GM12801 (cell line): ENCODE data around the gene GSG1L.

Source experiments
- CTCF ChIP-seq: IDR thresholded peaks from one replicate; pipeline ENCODE4 v1.5.1; 2011; ENCODE audit warnings: control low read depth; ENCODE audit not compliant: insufficient read length; ENCODE audit errors: extremely low read depth

The GSG1L gene

GRCh38 chr16:27984121-27984520 lies 79.4 kb downstream of the GSG1L start:
- no peak for TF ChIP-seq CTCF

- TF ChIP-seq CTCF = no peak
These were observed 80.3 kb downstream of the GSG1L start for GRCh38 chr16:27983244-27983643.

- no peak for TF ChIP-seq CTCF
These were observed 81.3 kb downstream of the GSG1L start for GRCh38 chr16:27982184-27982583.

- TF ChIP-seq CTCF = no peak
These were observed 82.4 kb downstream of the GSG1L start for GRCh38 chr16:27980919-27981700.

GRCh38 chr16:27980076-27980775 lies 83.3 kb downstream of the GSG1L start:
- TF ChIP-seq CTCF = no peak

- TF ChIP-seq CTCF = no peak
These were observed 84.6 kb downstream of the GSG1L start for GRCh38 chr16:27978876-27979275.

- no peak for TF ChIP-seq CTCF
These were observed 85.5 kb downstream of the GSG1L start for GRCh38 chr16:27977966-27978365.
